HG02588 (cell line): Measurements from ENCODE around the gene SPATA2.

ENCODE experiments used
- ATAC-seq: cut with Tn5 transposase; IDR thresholded peaks from one replicate; pipeline ENCODE4 v1.9.1; 2021; ENCODE audit warnings: mild to moderate bottlenecking, moderate library complexity; ENCODE audit not compliant: unreplicated experiment

SPATA2 gene

DNA sequence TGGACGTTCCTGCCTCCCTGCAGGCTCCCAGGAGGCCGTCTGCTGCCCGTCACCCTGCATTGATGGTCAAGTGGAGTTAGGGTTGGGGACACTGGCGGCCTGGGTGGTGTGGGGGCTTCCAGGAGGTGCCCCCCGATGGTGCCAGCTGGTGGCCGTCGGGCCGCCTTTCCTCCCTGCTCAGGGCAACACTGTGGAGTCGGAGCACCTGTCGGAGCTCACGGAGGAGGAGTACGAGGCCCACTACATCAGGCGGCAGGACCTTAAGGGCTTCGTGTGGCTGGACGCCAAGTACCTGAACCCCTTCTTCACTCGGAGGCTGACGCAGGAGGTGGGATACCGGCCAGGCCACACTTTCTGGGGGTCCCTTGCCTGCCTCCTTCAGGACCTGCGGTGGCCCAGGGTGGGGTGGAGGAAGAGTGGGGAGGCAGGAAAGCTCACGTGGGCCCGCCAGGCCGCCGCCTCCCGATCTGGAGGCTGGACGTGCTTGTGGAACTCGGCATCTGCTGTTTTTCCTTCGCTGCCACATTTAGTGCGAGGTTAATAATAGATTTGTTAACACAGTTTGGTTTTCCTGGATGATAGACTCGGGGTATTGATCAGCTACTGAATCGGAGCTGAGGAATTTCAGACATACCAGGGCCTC, 28.6 kb downstream of the SPATA2 start:
- ATAC-seq: no peak

- no peak for ATAC-seq
Measured at GRCh38 chr20:49885558-49886332, 29.6 kb downstream of the SPATA2 start.

- ATAC-seq: no peak
Measured at GRCh38 chr20:49883246-49883802, 32.0 kb downstream of the SPATA2 start.

DNA sequence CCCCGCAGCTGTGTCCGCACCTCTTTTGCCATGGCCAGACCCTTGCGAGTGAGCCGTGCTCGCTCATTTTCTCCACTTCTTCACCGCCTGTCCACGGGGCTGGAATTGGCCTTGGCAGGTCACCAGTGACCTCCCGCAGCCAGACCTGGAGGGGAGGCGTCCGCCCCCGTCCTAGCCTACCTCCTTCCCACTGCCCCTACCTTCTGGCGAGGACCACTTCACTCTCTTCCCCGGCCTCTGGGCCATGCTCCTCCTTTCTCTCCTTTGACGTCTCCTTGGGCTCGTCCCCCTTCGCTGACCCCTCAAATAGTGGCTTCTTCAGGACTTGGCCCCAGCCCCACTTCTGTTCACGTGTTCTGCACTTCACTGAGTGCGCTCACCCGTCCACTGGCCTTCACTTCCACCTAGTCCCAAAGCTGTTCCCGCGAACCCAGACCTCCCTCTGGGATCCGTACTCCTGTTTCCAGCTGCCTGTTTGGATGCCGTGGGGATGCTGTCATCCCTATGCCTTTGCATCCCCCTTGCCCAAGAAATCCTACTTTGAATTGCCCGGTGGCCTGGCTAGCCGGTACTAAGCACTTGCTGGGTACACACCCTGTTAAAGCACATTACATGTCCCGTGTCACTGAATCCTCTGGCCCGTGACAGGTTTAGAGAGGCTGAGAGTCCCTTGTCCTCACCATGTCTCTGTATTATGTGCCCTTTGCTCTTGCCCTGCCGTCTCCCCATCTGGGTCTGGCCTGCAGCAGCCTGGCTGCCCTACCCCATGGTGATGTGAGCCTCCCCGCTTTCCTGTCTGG, 33.0 kb downstream of the SPATA2 start:
- no peak for ATAC-seq

DNA sequence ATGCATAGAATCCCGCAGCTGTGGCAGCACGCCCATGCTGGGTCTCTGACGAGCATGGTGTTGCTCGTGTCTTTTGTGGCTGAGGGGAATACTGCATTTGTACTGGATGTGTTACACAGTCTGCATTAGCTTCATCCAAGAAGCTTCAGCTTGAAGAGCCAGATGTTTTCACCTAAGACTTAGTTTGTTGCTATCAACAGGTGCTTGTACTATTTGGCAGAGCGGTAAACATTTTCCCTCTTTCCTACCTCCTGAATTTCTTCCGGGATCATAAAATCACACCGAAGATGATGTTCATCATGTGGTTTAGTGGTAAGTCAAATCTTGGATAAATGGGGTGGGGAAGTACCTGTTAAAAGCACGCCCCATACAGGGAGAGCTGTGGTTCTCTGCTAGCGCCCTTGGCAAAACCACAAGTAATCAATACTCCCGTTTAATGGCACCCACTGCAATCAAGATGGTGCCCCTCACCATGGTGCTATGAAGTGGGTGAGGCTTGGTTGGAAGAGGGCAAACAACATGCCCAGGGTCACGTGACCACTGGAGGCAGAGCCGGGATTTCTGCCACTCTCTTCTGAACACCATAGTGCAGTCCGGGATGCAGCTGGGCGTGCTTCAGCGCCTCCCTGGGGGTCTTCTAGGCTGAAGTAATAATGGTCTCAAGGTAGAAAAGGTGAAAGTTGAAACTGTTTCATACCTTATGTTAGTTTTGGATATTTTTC, 34.4 kb downstream of the SPATA2 start:
- no peak for ATAC-seq

GRCh38 chr20:49880177-49880576, 35.2 kb downstream of the SPATA2 start:
- ATAC-seq: no peak

- ATAC-seq: no peak
Measured at GRCh38 chr20:49878977-49879376, 36.4 kb downstream of the SPATA2 start.

DNA sequence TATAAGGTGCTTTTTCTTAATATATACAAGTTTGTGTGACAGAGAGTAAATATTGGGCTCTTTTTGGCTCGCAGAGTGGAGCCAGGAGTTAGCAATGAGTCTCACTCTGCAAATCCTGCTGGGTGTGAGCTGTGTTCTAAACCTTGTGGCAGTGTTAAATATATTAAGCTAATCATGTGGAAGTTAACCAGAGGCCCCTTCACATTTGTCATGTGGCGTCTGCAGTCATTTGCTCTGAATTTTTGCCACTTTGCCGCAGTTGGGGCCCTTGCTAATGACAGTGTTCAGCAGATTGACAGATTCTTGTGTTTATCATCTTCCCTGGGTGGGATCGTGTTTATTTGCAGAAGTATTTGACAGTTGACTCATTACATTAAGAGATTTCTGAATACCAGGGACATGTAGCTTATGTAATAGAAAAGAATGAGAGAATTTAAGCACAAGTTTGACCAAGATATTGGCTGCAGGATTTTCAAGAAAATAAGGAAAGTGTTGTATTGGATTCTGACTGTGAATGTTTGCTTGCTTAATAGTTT, 37.9 kb downstream of the SPATA2 start:
- no peak for ATAC-seq

- no peak for ATAC-seq
Measured at GRCh38 chr20:49874696-49875095, 40.6 kb downstream of the SPATA2 start.

GRCh38 chr20:49872056-49872455, 43.3 kb downstream of the SPATA2 start:
- ATAC-seq: no peak

- ATAC-seq: no peak
Measured at GRCh38 chr20:49871391-49871948, 43.9 kb downstream of the SPATA2 start.

GRCh38 chr20:49870261-49870660, 45.1 kb downstream of the SPATA2 start:
- ATAC-seq: no peak

- no peak for ATAC-seq
Measured at GRCh38 chr20:49868964-49869363, 46.4 kb downstream of the SPATA2 start.

DNA sequence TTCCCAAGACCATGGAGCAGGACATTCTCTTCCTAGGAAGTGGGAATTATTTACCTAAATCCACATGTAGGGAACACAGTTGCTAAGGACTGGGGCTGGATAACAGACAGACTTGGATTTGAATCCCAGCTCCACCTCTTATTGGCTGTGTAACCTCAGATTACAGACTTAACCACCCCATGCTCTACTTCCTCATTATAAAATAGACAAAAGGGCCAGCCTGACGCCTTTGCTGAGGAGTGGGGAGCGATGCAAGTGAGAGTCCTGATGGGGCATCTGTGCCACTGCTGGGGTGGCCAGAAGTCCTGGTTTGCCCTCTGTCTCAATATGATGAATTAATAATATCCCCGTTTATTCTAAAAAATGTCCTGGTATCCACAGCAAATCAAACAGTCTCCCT, 46.8 kb downstream of the SPATA2 start:
- ATAC-seq: no peak

- no peak for ATAC-seq
Measured at GRCh38 chr20:49867453-49868215, 47.7 kb downstream of the SPATA2 start.

DNA sequence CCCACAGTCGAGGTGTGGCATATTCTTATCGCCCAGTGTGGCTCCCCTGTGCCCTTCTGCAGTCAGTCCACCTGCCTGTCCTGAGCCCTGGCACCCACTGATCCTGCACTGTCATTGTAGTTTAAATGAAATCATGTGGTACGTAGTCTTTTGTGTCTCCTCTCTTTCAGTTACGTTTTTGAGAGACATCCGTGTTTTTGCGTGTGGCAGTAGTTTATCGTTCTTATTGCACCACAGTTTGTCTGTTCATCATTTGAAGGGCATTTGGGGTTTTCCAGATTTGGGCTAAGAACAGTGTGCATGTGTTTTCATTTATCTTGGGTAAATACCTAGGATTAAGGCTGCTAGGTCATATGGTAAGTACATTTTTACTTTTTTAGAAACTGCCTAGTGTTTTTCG, 49.3 kb downstream of the SPATA2 start:
- no peak for ATAC-seq

GRCh38 chr20:49865559-49865958, 49.8 kb downstream of the SPATA2 start:
- no peak for ATAC-seq

- ATAC-seq: no peak
Measured at GRCh38 chr20:49863666-49864065, 51.7 kb downstream of the SPATA2 start.

- ATAC-seq: no peak
Measured at GRCh38 chr20:49862607-49863200, 52.6 kb downstream of the SPATA2 start.
